OCI-LY7 (cell line): ENCODE measurements around the gene CCDC81. TPM values are rescaled to one million over a fixed set of nuclear protein-coding genes. Genes with fewer than 3 reads are reported as not detected.
A peak's percentile ranks its signal among the peaks of the same experiment; 100 is the strongest.

Source experiments
- BruUV-seq: library from RNA; stranded (reverse); fragments of 400-500 nt; replicated peaks from 2 replicates; lab custom pipeline; 2021; lab: Mats Ljungman, UMichigan
- CTCF ChIA-PET: fragments of 300-600 bp; sonication (Branson Sonifier 250); formaldehyde crosslinking; loops from one replicate; lab custom pipeline; 2022; ENCODE audit warnings: antibody characterized with exemption; ENCODE audit not compliant: unreplicated experiment; lab: Charles Lee
- POLR2A ChIA-PET: fragments of 300-600 bp; sonication (Branson Sonifier 250); formaldehyde crosslinking; loops from one replicate; lab custom pipeline; 2022; ENCODE audit warnings: antibody characterized with exemption; lab: Charles Lee
- DNase-seq: peaks from one replicate; pipeline ENCODE4 v3.0.0-alpha.2; 2015; ENCODE audit warnings: low spot score
- H2AFZ ChIP-seq: fragments of 200-600 bp; sonication (generic), shearing (Covaris generic); 2 replicates; pipeline ENCODE4 v1.6.1; 2014; ENCODE audit warnings: mild to moderate bottlenecking, antibody characterized with exemption, low read length, moderate library complexity
- H3K27ac ChIP-seq: fragments of 200-600 bp; sonication (generic); 2 replicates; pipeline ENCODE4 v1.5.1; 2014; ENCODE audit warnings: mixed run types, low read depth, mild to moderate bottlenecking, moderate library complexity, low read length, inconsistent platforms; ENCODE audit not compliant: poor library complexity, severe bottlenecking
- H3K36me3 ChIP-seq: fragments of 200-600 bp; sonication (generic); 2 replicates; pipeline ENCODE4 v1.6.1; 2014; ENCODE audit warnings: mild to moderate bottlenecking, antibody characterized with exemption, low read length, moderate library complexity, mixed read lengths; ENCODE audit not compliant: insufficient read depth
- H3K4me1 ChIP-seq: fragments of 200-600 bp; sonication (generic); 2 replicates; pipeline ENCODE4 v1.5.1; 2014; ENCODE audit warnings: mild to moderate bottlenecking, low read length; ENCODE audit not compliant: insufficient read depth, poor library complexity, severe bottlenecking
- H3K4me2 ChIP-seq: fragments of 200-600 bp; sonication (generic); 2 replicates; pipeline ENCODE4 v1.6.1; 2014; ENCODE audit warnings: mild to moderate bottlenecking, low read length
- H3K4me3 ChIP-seq: fragments of 200-600 bp; sonication (generic); 2 replicates; pipeline ENCODE4 v1.5.1; 2014; ENCODE audit warnings: mild to moderate bottlenecking, low read depth, low read length; ENCODE audit not compliant: poor library complexity, severe bottlenecking
- H3K79me2 ChIP-seq: fragments of 200-600 bp; sonication (generic); 2 replicates; pipeline ENCODE4 v1.6.1; 2016; ENCODE audit warnings: low read depth, mild to moderate bottlenecking, low read length, moderate library complexity, mixed read lengths; ENCODE audit not compliant: insufficient read depth
- H3K9me2 ChIP-seq: fragments of 200-600 bp; sonication (generic); 2 replicates; pipeline ENCODE4 v1.6.1; 2016; ENCODE audit warnings: mild to moderate bottlenecking, low read length, mixed read lengths; ENCODE audit not compliant: insufficient read depth
- H3K9me3 ChIP-seq: fragments of 200-600 bp; sonication (generic); 2 replicates; pipeline ENCODE4 v1.6.1; 2014; ENCODE audit warnings: mild to moderate bottlenecking, mixed run types, low read length, mixed read lengths
- H4K20me1 ChIP-seq: fragments of 200-600 bp; sonication (generic); 2 replicates; pipeline ENCODE4 v1.6.1; 2014; ENCODE audit warnings: mild to moderate bottlenecking, antibody characterized with exemption, low read length, moderate library complexity, mixed read lengths; ENCODE audit not compliant: insufficient read depth
- CTCF ChIP-seq: fragments of 200-600 bp; sonication (generic); conservative IDR thresholded peaks from 2 replicates; pipeline ENCODE4 v1.5.1; 2014; ENCODE audit warnings: mild to moderate bottlenecking, antibody characterized with exemption, low read length, moderate library complexity, mixed read lengths
- EZH2phosphoT487 ChIP-seq: fragments of 200-600 bp; sonication (generic); IDR thresholded peaks from 2 replicates; pipeline ENCODE4 v1.6.1; 2018; ENCODE audit warnings: low read depth, borderline replicate concordance, mild to moderate bottlenecking, mixed run types, antibody characterized with exemption, low read length, moderate library complexity, mixed read lengths
- intact Hi-C: fragments of 100-400 bp; cut with micrococcal nuclease; formaldehyde crosslinking; loops from one replicate; pipeline ENCODE4 v1.10.0; 2022; ENCODE audit not compliant: unreplicated experiment
- total RNA-seq, 2 experiments: library from RNA; depleted of rRNA in 1 of 2; stranded (reverse); fragments of >200 nt in 1 of 2; shearing (Covaris generic) in 1 of 2; gene quantifications; 2 replicates each; pipeline ENCODE4 v1.2.3, GENCODE V29; 2014 to 2022

CCDC81 gene
- total RNA-seq, 2 experiments from 2014 or later = 0.41 to 1.0 TPM

- Histone ChIP-seq H3K4me2 (no peak overlapping the region), H3K9me2 (no peaks in the 10 kb centered on the region), H3K4me3 (no peak overlapping the region), H3K36me3 (no peaks in the 10 kb centered on the region), H3K27ac (no peak overlapping the region), H2AFZ (no peak overlapping the region), H3K4me1 (no peaks in the 10 kb centered on the region), H4K20me1 (no peaks in the 10 kb centered on the region), H3K9me3 (no peaks in the 10 kb centered on the region), H3K79me2 (no peaks in the 10 kb centered on the region)
- TF ChIP-seq EZH2phosphoT487 = no peak
- TF ChIP-seq CTCF = no peak
- ChIA-PET CTCF (no interaction called here), POLR2A (interaction anchor here (0.8 kb wide), 1 partner anchor 220 kb away, joined by 3 read pairs; no protein-coding TSS in a partner anchor)
- no TSS peak for BruUV-seq
- intact Hi-C loops = no loop called here
- DNase-seq = no peak
These were observed 16.0 kb upstream of the CCDC81 start for GRCh38 chr11:86358720-86359119.

- no peak for DNase-seq
- Histone ChIP-seq H3K36me3 (no peaks in the 10 kb centered on the region), H2AFZ (no peak overlapping the region), H3K4me2 (no peak overlapping the region), H3K9me3 (no peaks in the 10 kb centered on the region), H3K4me1 (no peaks in the 10 kb centered on the region), H3K9me2 (no peaks in the 10 kb centered on the region), H3K4me3 (no peak overlapping the region), H4K20me1 (no peaks in the 10 kb centered on the region), H3K27ac (no peak overlapping the region), H3K79me2 (no peaks in the 10 kb centered on the region)
- intact Hi-C loops = no loop called here
- CTCF ChIA-PET = no interaction called here
- BruUV-seq = no TSS peak
- TF ChIP-seq CTCF = peak; percentile 19; the same call in 1 of the 2 replicates
- no peak for TF ChIP-seq EZH2phosphoT487
- POLR2A ChIA-PET = interaction anchor here (0.6 to 1.6 kb wide), 4 partner anchors 10 to 1389 kb away, joined by 4 read pairs; no protein-coding TSS in a partner anchor
These were observed 13.8 kb upstream of the CCDC81 start for GRCh38 chr11:86360775-86361395.

- H3K9me3 ChIP-seq = no peaks in the 10 kb centered on the region
- intact Hi-C loops = no loop called here
- ChIA-PET CTCF (no interaction called here), POLR2A (interaction anchor here (0.7 to 1.0 kb wide), 2 partner anchors 15 to 18 kb away, joined by 3 read pairs; no protein-coding TSS in a partner anchor)
- H4K20me1 ChIP-seq = no peaks in the 10 kb centered on the region
- H3K79me2 ChIP-seq = no peaks in the 10 kb centered on the region
- no peak overlapping the region for H2AFZ ChIP-seq
- no peaks in the 10 kb centered on the region; the same call in 1 of the 2 replicates for H3K9me2 ChIP-seq
- H3K36me3 ChIP-seq = no peaks in the 10 kb centered on the region
- no peak overlapping the region for H3K27ac ChIP-seq
- no peaks in the 10 kb centered on the region for H3K4me1 ChIP-seq
- H3K4me2 ChIP-seq = no peak overlapping the region
- BruUV-seq = no TSS peak
- TF ChIP-seq CTCF (no peak), EZH2phosphoT487 (no peak)
- no peak overlapping the region for H3K4me3 ChIP-seq
- DNase-seq = no peak
These were observed 11.3 kb upstream of the CCDC81 start for GRCh38 chr11:86363424-86363823.
